ENCODE measurements around the gene PTH2R.
"Not testable (repeated sequence)": the region's sequence is repeated elsewhere in the genome, so short reads cannot be mapped to it uniquely, and the experiment has no call there.

Gene PTH2R

DNA sequence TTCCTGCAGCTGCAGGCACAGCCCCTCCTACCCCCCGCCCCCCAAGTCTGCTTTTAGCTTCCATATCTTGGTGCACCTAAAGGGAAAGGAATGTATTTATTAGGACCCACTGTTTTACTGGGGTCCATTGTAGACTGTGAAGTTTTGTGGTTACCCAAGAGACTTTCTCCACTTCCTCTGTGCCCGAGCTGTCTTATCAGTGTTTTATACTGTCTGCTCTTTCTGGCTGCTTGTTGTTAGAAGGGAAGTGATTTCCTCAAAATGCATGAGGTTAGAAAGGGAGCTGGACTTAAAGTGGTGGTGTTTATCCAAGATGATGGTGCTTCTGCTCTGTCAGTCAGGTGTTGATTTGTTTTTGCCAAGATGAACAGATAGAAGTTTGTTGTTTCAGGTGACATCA is 85.0 kb downstream of the PTH2R start:
- TF ChIP-seq, protein P1, sequence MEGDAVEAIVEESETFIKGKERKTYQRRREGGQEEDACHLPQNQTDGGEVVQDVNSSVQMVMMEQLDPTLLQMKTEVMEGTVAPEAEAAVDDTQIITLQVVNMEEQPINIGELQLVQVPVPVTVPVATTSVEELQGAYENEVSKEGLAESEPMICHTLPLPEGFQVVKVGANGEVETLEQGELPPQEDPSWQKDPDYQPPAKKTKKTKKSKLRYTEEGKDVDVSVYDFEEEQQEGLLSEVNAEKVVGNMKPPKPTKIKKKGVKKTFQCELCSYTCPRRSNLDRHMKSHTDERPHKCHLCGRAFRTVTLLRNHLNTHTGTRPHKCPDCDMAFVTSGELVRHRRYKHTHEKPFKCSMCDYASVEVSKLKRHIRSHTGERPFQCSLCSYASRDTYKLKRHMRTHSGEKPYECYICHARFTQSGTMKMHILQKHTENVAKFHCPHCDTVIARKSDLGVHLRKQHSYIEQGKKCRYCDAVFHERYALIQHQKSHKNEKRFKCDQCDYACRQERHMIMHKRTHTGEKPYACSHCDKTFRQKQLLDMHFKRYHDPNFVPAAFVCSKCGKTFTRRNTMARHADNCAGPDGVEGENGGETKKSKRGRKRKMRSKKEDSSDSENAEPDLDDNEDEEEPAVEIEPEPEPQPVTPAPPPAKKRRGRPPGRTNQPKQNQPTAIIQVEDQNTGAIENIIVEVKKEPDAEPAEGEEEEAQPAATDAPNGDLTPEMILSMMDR (conservative IDR thresholded peaks at IDR 0.05): no peak
- H3K27ac ChIP-seq: no peak overlapping the region

DNA sequence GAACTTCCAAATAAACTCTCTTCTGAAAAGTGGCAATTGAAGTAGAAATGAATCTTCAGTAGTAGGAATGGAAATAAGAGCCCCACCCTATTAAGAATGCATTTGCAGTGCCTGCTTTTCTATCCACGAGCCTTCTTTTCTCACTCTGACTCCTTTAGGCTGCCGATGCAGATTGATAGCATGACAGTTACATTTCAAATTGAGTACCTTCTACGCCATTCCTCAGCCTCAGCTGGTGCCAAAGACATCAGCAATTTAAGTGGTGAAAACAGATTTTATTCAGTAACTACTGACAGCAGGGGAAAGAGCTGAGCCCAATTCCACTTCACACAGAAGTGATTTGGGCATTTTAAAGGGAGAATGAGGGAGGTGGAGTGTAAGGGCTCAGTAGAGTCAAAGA is 85.5 kb downstream of the PTH2R start:
- TF ChIP-seq, protein P1 (conservative IDR thresholded peaks at IDR 0.05): no peak
- H3K27ac ChIP-seq: no peak overlapping the region

DNA sequence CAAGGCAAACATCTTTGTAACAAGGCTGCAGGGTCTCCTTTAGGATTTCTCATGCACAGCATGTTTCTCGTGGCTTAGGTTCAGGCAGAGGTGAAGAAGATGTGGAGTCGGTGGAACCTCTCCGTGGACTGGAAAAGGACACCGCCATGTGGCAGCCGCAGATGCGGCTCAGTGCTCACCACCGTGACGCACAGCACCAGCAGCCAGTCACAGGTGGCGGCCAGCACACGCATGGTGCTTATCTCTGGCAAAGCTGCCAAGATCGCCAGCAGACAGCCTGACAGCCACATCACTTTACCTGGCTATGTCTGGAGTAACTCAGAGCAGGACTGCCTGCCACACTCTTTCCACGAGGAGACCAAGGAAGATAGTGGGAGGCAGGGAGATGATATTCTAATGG is 86.6 kb downstream of the PTH2R start:
- TF ChIP-seq, protein P1 (conservative IDR thresholded peaks at IDR 0.05): no peak
- H3K27ac ChIP-seq: no peak overlapping the region

DNA sequence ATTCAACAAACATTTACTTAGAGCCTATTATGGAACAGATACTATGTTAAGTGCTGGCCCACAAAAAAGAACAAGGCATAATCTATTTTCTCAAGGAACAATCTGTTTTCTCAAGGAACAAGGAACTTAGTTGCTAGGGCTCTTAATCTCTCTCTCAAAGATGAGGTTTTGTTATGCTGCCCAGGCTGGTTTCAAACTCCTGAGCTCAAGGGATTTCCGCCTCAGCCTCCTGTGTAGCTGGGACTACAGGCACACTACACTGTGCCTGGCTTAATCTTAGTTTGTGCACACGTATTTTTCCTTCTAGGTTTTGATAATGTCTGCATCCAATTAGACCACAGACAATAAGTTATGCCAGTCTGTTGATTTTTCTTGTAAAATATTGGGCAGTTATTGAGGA is 89.5 kb downstream of the PTH2R start:
- TF ChIP-seq, protein P1 (conservative IDR thresholded peaks at IDR 0.05): no peak
- no peak overlapping the region for H3K27ac ChIP-seq

DNA sequence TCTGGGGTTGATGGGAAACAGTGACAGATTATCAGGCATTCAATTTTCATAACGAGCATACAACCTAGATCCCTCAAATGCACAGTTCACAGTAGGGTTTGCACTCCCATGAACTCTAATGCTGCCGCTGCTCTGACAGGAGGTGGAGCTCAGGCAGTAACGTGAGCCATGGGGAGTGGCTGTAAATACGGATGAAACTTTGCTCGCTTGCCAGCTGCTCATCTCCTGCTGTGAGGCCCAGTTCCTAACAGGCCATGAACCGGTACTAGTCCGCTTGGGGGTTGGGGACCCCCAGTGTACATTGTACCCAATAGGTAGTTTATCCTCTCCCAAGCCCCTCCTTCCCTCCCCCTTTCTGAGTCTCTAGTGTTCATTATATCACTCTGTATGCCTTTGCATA is 94.6 kb downstream of the PTH2R start:
- TF ChIP-seq, protein P1 (conservative IDR thresholded peaks at IDR 0.05): no peak
- H3K27ac ChIP-seq: 0 out of 2 replicates have a peak overlapping the region, but pooled peaks have one; percentile 4

DNA sequence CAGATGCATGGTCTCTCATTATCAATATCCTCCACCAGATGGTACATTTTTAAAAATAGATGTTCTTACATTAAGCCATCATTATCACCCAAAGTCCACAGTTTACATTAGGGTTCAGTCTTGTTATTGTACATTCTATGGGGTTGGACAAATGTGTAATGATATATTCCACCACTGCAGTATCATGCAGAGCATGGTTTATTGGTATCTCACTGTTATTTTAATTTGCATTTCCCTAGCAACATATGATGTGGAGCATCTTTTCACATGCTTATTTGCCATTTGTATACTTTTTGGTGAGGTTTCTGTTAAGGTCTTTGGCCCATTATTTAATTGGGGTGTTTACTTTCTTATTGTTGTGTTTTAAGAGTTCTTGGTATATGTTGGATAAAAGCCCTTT is 95.7 kb downstream of the PTH2R start:
- TF ChIP-seq, protein P1 (conservative IDR thresholded peaks at IDR 0.05): no peak

DNA sequence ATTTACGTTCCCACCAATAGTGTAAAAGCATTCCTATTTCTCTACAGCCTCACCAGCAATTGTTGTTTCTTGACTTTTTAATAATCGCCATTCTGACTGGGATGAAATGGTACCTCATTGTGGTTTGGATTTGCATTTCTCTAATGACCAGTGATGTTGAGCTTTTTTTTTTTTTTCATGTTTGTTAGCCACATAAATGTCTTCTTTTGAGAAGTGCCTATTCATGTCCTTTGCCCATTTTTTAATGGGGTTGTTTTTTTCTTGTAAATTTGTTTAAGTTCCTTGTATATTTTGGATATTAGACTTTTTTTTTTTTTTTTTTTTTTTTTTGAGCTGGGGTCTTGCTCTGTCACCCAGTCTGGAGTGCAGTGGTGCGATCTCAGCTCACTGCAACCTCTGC is 98.8 kb downstream of the PTH2R start:
- H3K27ac ChIP-seq: not testable (repeated sequence)

More for the DNA sequence above, 95.7 kb downstream of the PTH2R start:
- H3K27ac ChIP-seq: no peak overlapping the region

DNA sequence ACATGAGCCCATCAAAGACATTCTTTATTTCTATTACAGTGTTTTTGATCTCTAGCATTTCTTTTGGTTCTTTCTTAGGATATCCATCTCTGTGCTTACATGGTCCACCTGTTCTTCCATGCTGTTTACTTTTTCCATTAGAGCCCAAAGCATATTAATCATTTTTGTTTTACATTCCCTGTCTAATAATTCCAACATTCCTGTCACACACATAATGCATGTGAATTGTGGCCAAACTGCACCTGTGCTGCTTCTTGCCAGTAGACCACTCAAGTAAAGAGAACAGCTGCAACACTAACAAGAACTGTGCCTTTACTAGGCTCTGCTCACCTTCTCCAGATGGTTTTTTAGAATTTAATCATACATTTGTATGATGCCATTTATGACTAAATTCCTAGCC is 103.0 kb downstream of the PTH2R start:
- H3K27ac ChIP-seq: no peak overlapping the region
- TF ChIP-seq, protein P1 (conservative IDR thresholded peaks at IDR 0.05): no peak
